ENCODE results near the gene UBAP1L.
A peak's percentile ranks its signal among the peaks of the same experiment; 100 is the strongest.

The UBAP1L gene

GRCh38 chr15:65066001-65066634, 48.9 kb downstream of the UBAP1L start:
- no peak for DNase-seq (ENCODE audit: low spot score)

GRCh38 chr15:65062726-65063125, 52.3 kb downstream of the UBAP1L start:
- no peak for DNase-seq (ENCODE audit: low spot score)

GRCh38 chr15:65062061-65062460, 52.9 kb downstream of the UBAP1L start:
- no peak for DNase-seq (ENCODE audit: low spot score)

DNA sequence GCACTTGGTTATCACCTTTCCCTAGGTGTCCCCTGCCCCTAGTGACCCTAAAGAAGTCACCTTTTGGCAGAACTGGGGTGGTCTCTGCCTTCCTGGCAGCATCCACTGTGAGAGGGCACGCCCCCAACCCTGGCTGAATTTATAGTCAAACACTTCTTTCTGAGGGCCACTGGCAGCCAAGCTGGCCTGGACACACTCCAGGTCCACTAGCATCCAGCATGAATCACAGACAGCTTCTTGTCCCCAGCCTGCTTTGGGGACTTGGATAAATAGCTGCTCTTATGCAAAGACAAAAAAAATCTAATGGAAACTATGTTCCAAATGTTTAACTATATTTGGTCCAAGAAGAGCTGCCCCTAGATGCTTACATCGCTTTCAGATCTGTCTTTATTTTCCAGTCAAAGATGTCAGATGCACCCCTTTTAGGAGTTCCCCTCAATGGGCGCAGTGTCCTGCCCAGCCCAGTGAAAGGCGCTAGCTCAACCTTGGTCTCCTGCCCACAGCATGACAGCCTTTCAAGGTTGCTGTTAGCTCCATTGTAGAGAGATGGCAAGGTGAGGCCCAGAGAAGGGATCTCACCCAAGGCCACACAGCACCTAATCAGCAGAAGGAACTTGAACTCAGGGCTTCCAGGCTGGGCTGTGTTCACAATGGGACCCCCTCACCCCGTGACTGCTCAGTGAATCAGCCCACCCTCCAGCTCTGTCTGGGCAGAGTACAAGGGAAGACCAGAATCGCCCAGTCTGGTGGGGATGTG, 54.2 kb downstream of the UBAP1L start:
- DNase-seq (ENCODE audit: low spot score), result no peak

GRCh38 chr15:65059931-65060596, 54.9 kb downstream of the UBAP1L start:
- no peak for DNase-seq (ENCODE audit: low spot score)

- DNase-seq (ENCODE audit: low spot score), result no peak
Observed at GRCh38 chr15:65059369-65059750, 55.6 kb downstream of the UBAP1L start.

DNA sequence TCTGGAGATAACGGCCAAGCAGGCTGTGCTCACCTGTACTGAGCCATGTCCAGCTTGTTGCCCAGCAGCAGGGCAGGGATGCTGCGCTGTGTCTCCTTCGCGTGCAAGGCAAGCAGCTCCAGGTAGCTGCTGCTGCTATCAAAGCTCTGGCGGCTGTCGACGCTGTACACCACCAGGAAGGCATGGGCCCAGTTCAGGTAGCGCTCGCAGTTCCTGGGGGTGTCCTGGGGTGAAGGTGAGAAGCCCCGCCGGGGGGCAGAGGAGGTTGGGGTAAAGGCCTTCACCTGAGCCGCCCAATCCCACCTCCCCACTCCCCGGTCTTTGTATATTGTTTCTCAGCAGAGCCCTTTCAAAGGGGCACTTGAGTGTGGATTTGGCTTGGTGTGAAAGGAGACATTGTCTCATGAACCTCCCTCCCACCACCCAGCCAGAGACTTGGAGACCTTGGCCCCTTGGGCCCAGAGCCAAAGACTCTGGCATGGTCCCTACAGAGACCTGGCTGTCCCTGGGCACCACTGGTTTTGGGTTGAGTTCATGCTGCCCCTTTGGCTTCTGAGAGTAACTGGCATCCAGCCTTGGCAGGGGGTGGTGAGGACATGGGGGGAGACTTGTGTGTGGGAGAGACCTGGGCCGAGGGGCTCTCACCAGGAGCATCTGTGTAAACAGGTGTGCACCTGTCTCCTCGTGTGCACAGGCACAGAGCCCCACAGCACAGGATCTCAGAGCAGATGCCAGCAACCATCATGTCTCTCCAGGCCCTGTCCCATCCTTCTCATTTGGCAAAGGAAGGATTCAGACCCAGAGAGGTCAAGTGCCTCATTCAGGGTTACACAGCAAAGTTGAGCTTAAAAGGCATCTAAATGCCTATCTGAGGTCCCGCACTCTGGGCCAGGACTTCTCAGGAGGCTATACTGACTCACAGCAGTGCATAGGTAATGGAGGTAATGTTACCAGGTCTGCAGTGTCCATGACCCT, 56.3 kb downstream of the UBAP1L start:
- DNase-seq (ENCODE audit: low spot score), result no peak

DNA sequence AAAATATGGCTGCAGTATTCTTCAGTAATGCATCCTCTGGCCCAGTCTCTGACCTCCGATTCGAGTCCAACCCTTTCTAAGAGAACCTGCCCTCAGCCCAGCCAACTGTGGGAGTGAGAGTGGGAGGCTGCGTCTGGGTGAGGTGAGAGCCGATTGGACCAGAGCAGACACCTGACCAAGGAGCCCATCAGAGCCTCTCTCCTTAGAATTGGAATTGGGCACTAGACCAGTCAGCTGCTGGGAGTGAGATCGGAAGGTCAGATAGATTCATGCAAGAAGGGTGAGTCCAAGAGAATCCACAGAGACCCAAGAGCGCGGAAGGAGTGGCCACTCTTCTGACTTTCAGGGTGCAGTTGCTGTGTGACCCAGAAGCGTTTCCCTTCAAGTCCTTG, 57.5 kb downstream of the UBAP1L start:
- DNase-seq (ENCODE audit: low spot score), result no peak

DNA sequence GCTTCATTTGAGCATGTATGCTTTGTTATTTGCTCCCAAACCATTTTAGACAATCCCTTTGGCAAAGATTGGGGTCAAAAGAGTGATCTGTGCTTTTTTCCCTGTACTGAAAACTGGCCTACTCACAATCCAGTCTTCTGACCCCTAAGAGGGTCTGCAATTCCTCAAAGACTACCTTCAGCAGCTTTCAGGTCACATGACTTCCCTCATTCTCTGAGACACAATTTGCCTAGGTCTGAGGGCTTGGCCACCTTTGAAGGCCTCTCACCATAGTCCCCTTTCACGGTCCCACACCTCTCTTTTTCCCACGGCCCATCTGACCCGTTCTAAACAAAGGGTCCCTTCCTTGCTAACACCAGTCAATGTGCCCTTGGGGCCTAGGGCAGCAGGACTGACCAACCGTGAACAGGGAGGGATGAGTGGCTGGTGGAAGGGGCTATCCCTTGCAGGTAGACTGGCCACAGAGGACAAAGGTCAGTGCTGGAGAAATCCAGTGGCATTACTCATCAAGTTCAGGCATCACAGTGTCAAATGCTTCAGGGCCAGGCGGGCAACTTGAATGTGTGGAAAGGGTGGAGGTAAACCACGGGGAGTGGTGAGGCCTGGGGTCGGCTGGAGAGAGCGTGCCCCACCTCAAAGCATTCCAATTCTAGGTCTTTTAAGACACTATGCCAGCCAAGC, 58.0 kb downstream of the UBAP1L start:
- DNase-seq (ENCODE audit: low spot score), result no peak

GRCh38 chr15:65056106-65056505, 58.9 kb downstream of the UBAP1L start:
- no peak for DNase-seq (ENCODE audit: low spot score)

DNA sequence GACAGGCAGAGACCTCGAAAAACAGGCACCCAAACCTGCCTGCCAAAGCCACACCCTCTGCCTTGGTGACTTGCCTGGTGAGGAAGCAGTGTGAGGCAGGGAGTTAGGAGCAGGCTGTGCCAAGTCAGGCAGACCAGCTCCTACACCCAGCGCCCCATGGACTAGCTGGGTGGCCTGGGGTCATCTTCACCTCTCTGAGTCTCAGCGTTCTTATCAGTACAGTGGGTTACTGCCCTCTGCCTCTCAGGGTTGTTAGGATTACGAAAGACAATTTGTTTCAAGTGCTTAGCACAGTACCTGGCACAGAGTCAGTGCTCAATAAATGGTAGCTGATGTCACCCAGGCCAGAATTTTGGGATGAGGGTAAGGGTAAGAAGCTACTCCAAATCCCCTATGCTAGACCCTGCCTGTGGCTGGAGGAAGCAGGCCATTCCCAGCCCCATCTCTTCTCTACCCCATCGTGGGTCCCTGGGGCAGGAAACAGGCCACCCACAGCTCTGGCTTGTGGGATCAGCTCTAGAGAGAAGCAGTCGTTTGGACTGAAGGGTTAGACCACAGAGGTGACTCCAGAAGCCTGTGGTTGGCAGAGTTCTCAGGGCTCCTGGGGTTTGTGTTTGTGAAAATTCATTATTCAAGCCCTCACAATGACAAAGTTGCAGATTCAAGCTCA, 59.7 kb downstream of the UBAP1L start:
- DNase-seq (ENCODE audit: low spot score), result no peak

- DNase-seq (ENCODE audit: low spot score), result peak; percentile 66
Observed at GRCh38 chr15:65054333-65055200, 60.4 kb downstream of the UBAP1L start.

DNA sequence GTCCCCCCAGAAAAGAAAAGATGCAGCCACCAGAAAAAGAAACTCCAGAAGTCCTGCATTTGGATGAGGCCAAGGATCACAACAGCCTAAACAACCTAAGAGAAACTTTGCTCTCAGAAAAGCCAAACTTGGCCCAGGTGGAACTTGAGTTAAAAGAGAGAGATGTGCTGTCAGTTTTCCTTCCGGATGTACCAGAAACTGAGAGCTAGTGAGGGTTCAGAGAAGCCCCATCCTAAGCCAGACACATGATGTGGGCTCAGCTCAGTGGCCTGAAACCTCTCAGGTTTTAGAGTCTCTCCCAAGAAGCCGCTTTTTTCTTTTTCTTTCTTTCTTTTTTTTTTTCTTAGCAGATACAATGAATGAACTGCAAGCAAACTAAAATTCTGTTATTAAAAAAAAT, 62.0 kb downstream of the UBAP1L start:
- DNase-seq (ENCODE audit: low spot score), result no peak

DNA sequence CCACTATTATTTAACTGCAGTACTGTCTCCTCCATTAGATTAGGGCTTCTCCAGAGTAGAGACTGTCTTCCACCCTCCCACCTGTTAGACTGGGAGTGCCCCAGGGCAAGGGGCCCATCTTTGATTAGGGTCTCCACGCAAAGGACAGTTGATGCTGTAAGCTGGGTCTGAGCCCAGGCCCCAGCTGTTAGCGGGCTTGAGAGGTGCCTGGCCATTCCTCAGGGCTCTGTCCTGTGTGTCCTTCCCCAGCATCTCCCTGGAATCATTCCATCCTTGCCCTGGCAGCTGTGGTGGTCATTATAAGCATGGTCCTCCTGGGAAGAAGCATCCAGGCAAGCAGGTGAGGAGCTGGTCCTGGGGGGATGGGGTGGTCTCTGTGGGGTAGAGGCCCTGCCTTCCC, 63.7 kb downstream of the UBAP1L start:
- no peak for DNase-seq (ENCODE audit: low spot score)

- no peak for DNase-seq (ENCODE audit: low spot score)
Observed at GRCh38 chr15:65050270-65050669, 64.7 kb downstream of the UBAP1L start.

GRCh38 chr15:65049418-65049840, 65.6 kb downstream of the UBAP1L start:
- DNase-seq (ENCODE audit: low spot score), result peak; percentile 93

DNA sequence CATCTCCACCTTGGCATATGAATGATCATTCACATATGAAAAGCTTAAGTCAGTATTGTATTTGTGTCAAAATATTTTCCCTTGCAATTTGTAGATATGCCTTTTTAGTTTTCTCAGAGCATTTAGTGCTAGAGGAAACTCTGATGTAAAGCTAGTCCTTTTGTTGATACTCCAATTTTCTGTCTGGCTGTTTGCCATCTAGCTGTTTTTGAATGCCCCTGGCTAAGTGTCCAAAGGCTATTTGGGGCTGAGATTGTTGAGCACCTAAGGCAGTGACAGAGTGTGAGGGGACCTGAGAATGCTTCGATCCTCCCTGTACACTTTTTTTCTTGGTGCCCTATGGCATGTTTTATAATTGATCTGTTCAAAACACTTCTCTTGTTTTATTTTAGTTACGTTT, 66.8 kb downstream of the UBAP1L start:
- no peak for DNase-seq (ENCODE audit: low spot score)

GRCh38 chr15:65044724-65045481, 70.1 kb downstream of the UBAP1L start, which contains the start of gene SLC51B:
Gene SLC51B, plus strand, starts transcription at chr15:65045387. Its CDS starts 4,618 bp downstream, at chr15:65050005.
- DNase-seq (ENCODE audit: low spot score), result no peak

GRCh38 chr15:65044218-65044617, 70.8 kb downstream of the UBAP1L start:
- peak; percentile 92 for DNase-seq (ENCODE audit: low spot score)

Measured in RKO (cell line).